Activated CD4-positive, alpha-beta T cell treated with anti-CD3 and anti-CD28 coated beads, Interleukin-2, amount 50 U/mL, for 48 hours (primary cell): Measurements from ENCODE around the gene E4F1.
A peak's percentile ranks its signal among the peaks of the same experiment; 100 is the strongest.

ENCODE experiments used
- DNase-seq, 2 experiments: peaks; one replicate each; pipeline ENCODE4 v3.0.0-alpha.2; 2020

The E4F1 gene

DNA sequence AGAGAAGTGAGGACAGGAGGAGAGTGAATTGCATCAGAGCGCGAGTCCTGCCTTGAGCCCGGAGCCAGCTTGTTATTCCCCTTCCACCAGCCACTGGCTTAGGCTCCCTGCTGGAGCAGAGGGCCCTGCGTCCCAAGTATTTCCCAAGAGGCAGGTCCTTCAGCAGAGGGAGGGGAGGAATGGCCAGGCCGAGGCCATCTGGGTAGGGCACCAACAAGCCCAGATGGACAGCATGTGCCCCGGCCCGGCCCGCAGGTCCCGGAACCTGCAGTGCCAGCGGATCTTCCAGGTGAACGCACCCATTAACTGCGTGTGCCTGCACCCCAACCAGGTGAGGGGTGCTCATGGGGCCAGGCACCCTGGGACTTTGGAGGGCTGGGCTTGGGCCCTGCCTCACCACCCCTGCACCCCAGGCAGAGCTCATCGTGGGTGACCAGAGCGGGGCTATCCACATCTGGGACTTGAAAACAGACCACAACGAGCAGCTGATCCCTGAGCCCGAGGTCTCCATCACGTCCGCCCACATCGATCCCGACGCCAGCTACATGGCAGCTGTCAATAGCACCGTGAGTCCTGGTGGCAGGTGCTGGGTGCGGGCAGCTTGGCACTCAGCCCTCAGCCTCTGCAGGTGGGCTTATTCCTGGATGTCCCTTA, 16.5 kb upstream of the E4F1 start:
- no peak for DNase-seq

DNA sequence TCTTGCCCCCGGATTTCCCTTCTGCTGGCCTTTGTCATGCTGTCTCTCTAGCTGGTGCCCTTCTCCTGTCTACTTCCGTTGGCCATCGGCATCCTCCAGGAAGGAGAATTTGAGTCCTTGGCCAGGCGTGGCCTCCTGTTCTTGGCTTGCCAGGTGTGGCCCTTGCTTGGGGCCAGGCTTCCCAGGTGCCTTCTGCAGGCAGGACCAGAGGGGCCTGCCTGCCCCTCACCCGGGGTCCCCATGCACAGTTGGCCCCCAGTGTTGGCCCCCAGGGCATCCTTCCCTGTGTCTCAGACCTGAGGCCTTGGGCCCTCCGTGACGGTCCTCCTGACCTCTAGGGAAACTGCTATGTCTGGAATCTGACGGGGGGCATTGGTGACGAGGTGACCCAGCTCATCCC, 15.5 kb upstream of the E4F1 start:
- DNase-seq, result no peak

DNA sequence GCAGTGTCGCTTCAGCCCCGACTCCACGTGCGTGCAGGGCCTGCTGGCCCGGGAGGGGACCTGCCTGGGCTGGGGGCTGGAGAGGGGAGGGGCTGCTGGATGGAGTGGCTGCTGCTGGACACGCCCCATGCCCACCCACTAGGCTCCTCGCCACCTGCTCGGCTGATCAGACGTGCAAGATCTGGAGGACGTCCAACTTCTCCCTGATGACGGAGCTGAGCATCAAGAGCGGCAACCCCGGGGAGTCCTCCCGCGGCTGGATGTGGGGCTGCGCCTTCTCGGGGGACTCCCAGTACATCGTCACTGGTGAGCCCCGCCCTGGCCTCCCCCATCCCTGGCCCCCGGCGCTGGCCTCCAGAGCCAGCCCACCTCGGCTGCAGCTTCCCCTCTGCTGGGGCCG, 15.1 kb upstream of the E4F1 start:
- no peak for DNase-seq

DNA sequence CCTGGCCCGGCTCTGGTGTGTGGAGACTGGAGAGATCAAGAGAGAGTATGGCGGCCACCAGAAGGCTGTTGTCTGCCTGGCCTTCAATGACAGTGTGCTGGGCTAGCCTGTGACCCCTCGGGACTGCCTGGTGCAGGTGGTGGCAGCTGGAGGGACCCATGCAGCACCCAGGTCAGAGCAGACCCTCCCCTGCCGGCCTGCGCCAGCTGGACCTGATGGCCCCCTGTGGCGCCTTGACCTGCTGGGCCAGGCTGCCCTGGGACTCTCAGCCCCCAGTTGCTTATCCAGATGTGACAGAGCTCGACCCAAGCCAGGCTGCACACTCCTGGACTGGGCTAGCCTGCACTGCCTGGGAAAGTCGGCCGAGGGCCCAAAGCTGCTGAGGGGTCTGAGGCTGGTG, 14.6 kb upstream of the E4F1 start:
- no peak for DNase-seq

DNA sequence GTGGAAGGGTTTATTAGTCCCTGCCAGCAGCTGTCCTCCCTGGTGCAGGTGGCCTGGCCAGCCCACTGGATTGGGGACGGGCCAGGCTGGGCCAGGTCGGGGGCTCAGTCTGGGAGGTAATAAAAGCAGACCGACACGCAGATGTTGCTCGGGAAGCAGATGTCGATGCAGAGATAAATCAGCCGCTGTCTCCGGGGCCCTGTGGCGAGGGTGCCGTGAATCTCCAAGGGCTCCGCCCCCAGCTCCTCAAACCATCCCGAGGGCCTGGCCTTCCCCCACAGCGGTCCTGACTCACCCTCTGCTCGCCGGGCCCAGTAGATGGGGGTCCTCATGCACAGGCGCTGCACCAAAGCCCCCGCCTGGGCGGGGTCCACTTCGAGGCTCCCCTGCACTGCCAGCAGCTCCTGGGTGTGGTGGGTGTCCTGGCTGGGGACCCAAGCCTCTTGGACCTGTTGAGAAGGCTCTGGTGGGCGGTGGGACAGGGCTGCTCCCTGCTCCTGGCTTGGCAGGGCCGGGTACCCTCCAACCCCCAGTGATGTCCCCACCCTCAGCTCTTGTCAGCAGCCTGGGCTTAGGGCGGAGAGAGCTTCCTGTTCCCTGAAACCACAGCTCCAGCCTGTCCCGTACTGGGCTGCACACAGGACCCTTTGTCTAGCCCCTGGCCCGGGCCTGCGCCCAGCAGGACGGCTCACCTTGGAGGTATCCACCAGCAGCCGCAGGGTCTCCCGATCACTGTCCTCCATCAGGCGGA, 14.0 kb upstream of the E4F1 start:
- DNase-seq, result no peak

DNA sequence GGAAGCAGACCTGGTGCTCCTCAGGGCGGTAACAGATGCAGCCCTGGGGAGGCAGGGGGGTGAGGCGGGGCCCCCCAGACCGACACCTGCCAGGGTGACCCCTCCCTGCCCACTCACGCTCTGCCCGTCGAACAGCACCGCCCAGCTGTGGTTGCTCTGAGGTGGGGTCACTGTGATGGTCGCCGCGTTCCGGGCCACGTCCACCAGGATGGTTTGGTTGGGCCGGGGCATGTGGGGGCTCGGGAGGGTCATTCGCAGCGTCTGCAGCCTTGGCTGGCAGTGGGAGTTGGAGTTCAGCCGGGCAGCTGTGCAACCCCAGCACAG, 13.4 kb upstream of the E4F1 start:
- DNase-seq, result no peak

DNA sequence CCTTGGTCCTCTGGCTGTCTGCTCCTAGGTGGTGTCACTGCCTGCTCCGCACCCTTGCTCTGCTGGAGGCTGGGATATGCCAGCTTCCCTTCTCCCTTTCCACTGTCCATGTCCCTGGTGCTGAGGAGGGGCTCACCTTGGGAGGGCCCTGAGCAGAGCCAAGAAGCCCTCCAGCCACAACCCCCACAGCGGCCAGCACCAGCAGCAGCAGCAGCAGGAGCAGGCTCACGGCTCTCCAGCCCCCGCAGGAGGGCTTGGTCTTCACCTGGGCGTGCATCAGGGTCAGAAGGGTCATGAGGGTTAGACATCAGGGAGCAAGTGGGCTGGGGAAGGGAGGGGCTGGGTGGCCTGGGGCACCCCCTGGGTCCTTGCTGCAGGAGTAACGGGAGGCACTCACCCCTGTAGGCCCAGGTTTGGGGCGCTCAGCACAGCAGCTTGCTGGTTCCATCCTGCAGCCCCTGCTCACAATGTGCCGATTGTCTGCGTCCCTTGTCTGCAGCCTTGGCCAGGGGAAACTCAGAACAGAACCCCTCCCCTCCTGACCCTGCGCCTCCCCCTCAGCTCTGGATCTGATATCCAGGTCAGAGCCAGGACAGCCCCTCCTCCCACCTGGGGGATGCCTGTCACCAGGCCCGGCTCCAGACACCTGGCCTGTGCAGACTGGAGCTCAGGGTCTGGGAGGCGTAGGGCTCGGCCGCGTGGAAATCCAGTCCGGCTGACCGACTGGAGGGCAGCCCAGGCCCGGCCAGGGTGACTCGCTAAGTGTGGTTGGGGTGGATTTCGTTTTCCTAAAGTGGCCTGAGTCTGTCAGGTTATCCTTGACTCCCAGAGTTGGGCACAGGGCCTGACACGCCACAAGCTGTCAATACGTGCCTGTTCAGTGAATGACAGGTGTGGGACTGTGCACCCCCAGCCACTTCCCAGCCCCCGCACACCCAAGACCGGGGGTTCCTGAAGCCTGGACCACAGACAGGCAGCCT, 12.7 kb upstream of the E4F1 start, which contains the start of gene BRICD5:
BRICD5 (minus strand) TSS at position 478 of the 980 bp plus-strand sequence; CDS start at position 448, 30 bp downstream.
- DNase-seq, result no peak

DNA sequence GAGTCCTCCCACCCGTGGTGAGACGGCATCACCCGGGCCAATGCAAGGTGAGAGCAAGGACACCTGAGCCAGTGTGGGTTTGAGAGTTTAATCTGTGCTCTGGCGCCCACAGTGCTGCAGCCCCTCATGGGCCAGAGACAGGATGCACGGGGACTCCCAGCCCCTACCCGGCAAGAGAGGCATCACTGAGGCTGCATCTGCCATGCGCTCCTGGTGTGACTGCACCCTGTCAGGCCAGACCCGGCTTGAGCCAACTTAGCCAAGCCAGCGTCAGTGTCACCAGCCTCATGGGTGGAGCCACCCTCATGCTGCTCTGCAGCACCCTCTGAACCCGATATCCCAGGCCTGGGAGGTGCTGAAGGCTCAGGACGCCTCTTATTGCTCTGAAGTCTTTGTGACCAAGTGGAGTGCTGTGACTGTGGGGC, 11.5 kb upstream of the E4F1 start:
- no peak for DNase-seq

DNA sequence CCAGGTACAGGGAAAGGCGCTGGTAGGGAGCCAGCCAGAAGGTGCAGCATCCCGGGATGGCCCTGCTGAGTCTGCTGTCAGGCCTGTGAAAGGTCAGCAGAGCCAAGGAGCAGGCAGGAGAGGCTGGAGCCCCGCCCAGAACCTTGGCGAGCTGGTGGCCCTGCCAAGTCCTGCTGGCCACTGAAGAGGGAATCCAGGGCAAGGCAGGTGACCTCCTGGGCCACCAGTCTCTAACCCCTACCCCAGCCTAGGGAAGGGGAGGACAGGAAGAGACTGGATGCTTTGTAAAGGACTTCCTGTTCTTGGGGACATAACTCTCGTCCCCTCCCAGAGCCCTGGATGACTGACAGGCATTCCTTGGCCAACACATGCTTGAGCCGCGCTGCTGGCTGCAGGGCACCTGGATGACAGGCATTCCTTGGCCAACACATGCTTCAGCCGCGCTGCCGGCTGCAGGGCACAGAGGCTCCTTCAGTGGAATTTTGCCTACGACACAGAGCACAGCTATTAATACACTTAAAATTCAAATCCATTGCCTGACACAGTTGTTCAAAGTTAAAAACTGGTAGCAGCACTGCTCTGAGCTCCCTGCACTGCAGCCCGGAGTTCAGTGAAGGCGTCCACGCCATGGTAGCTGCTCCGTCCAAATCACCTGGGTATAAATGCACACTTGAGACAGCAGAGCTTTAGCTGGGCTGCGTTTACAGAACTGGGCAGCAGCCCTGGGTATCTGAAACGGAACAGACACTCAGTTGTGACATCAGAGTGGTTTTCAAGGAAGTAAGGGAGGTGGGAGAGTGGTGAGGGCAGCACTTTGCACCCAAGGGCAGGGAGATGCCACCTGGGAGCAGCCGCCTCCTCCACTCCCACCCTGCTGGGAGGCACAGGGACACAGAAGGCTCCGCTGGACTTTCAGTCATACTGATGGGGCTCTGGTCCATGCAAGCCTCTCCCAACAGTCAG, 10.7 kb upstream of the E4F1 start:
- DNase-seq, result no peak

DNA sequence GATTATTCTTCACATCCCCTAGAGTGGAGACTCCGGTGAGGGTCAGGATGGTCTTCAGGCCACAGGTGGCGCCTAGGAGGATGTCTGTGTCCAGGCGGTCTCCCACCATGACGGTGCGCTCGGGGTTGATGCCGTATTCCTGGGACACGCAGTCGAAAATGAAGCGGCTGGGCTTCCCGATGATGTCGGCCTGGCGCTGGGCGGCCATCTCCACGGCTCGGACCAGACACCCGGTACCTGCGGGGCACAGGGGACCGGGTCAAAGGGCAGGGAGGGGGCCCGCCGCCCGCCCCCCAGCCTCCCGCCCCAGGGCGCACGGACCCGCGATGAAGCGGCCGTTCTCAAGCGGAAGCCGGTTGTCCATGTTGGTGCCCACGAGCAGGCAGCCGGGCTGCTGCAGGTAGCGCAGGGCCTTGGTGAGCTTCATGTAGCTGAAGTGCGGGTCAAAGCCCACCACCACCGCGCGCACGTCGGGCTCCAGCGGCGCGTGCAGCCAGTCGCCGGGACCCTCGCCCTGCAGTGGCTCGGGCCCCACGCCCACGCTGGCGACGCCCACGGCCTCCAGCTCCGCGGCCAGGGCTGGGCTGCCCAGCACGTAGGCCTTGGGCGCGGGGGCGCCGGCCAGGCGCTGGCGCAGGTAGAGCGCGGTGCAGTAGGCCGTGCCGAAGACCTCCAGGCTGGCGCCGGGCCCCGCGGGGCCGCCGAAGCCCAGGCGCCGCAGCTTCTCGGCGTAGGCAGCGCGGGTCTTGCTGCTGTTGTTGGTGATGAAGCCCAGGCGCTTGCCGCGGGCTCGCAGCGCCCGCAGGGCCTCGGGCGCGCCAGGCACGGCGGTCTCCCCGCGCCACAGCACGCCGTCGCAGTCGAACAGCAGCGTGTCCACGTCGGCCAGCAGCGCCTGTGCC, 9.3 kb upstream of the E4F1 start:
- DNase-seq, result no peak

DNA sequence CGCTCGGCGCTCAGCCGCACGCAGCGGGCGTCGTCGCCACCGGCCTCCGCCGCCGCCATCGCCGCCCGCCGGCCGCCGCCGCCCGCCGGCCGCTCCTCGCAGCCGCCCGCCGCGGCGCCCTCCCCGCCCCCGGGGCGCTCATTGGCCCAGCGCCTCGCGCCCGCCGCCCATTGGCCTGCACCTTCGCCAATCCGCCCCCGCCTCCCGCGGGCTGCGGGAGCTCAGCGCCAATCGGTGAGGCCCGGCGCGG, 8.7 kb upstream of the E4F1 start, which contains the start of gene PGP:
PGP (minus strand) TSS at position 122 of the 250 bp plus-strand sequence; CDS start at position 59, 63 bp downstream.
- no peak for DNase-seq

DNA sequence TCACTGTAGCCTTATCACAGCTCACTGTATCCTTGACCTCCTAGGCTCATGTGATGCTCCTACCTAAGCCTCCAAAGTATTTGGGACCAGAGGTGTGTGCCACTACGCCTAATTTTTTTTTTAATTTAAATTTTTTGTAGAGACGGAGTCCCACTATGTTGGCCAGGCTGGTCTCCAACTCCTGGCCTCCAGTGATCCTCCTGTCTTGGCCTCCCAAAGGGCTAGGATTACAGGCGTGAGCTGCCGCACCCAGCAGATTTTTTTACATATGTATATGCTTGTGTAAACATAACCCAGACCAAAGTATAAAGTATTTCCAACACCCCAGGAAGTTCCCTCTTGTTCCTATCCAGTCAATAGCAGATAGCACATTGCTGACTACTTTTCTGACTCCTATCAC, 7.1 kb upstream of the E4F1 start:
- no peak for DNase-seq

DNA sequence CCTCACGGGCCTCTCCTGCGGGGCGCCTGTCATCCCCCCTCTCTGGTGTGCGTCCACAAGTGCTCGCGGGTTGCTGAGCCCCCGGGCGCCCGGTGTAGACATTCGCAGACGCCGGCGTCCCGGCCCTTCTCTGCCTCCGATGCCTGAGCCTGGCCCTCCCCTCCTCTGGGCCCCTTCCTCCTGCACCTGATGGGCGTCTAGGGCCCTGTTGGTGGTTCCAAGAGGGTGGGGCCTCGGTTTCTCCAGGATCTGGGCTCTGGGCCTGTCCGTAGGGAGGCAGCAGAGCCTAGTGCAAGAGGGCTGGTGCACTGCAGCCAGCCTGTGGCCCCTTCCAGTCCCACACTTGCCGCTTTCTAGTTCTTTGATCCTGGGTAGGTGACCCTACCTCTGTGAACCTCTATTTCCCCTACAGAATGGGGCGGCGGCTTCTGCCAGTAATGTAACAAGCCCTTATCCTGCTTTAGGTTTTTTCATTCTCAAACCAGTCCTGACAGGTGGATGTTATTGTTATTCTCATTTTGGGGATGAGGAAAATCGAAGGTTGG, 623 bp downstream of the E4F1 start:
- DNase-seq, result peak in 1 of 2 experiments; percentile 47

DNA sequence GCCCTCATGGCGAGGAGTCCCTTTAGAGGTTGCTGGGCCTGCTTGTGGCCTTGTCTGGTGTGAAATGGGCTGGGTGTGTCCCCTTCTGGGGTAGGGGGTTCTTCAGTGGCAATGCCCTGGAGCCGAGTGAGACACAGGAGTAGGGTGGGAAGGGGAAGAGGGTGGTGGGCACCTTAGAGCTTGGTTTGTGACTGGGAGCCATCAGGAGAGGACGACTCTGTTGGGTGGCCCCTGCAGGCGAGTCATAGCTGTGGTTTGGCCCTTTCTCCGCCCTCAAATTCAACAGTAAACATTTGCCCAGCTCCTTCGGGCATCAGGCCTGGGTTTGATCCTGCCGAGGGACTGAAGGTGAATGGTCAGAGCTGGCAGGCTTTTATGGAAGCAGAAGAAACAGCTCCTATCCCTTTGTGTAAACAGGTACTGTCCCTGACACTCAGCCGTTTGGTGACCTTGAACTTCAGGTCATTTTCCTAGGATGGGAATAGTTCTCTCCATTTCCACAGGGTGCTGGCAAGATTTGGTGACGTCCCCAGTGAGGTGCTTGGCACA, 2.9 kb downstream of the E4F1 start:
- no peak for DNase-seq

DNA sequence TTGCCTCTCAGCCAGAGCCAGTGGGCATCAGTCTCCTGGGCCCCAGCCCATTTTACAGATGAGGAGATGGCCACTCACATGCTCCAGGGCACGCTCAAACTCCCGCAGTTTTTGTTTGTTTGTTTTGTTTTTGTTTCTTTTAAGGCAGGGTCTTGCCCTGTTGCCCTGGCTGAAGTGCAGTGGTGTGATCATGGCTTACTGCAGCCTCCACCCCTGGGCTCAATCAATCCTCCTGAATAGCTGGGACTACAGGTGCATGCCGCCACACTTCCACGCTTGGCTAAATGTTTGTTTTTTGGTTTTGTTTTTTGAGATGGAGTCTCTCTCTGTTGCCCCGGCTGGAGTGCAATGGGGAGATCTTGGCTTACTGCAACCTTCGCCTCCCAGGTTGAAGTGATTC, 3.5 kb downstream of the E4F1 start:
- DNase-seq, result no peak

DNA sequence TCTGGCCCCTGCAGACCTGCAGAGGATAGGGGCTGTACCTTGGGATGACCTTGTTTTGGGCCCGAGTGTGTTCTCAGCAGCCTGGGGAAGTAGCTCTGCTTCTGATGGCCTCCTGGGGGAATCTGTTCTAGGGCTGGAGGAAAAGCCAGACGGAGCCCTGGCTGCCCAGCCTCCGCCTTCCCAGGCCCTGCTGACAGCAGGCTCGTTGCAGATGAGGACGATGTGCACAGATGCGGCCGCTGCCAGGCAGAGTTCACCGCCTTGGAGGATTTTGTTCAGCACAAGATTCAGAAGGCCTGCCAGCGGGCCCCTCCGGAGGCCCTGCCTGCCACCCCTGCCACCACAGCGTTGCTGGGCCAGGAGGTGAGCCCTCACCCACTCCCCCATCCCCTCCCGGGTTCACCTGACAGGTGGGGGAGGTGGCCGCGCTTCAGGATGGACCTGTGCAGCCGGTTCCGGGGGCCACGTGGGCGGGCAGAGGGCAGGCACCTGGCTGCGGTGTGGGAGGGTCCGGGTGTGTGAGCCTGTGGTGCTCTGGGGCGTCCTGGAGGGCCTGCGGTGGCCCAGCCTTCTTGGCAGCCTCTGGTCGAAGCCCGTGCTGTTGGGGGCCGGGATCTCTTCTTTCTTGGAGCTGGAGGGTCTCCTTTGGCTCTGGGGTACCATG, 4.9 kb downstream of the E4F1 start:
- DNase-seq, result no peak

DNA sequence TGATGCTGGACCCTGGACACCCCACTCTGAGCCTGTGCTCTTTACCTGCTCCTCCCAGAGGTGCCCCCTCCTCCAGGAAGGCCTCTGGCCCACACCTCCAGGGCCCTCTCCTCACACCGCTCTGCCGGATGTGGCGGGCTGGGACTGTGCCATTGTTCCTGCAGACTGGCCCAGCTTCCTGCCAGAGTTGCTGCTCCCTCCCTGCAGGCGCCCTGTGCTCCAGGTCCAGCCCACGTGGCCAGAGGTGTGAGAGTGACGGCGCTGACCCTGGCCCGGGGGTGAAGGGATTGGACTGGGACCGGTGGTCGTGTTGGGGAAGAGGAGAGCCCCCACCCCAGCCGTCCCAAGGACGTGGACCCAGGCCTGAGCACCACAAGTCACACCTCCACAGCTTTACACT, 5.7 kb downstream of the E4F1 start:
- no peak for DNase-seq

DNA sequence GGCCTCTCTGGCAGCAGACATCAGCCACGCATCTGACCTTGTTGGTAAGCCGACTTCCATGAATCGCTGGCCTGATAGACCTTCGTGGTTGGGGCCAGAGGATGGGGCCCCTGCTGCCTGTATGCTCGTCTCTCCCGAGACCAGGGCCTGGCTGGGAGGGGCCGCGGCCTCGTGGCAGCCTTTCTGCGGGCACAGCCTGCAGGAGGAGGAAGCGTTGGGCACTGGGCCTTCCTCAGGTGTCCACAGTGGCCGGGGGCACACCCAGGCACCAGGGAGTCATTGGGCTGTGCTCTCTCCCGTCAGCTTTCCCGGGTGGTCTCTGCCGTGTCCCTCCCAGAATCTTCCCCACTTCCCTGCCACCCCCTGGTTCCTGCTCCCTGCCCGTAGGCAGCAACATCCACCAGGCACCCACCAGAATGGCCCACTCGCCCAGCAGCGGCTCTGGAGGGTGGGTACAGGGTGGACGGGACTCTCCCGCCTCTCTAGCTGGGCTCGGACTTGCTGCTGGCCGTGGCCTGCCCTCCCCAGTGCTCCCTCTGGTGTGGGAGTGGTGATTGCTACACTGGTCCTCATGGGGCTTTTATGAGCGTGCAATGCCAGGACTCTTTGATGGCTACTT, 6.3 kb downstream of the E4F1 start:
- no peak for DNase-seq

DNA sequence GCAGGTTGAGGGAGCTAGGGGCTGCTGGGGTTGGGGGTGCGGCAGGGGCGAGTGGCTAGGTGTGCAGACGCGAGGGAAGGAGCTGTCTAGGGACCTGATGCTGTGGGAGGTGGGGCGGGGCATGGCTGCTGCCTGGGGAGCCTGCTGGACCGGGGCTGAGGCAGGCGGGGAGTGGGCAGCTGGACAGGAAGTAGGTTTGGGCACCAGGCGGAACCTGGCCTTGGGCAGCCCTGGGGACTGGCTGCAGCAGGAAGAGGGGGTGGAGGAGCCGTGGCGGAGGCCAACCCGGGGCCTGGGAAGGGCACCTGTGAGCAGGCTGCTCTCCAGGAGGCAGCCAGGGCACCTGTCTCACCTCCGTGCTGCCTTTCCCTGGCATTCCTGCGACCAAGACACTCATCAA, 7.0 kb downstream of the E4F1 start:
- DNase-seq, result no peak
